HG03457 (cell line): ENCODE data around the gene SRMS.

Source experiments
- ATAC-seq: cut with Tn5 transposase; IDR thresholded peaks from one replicate; pipeline ENCODE4 v1.9.1; 2021; ENCODE audit warnings: moderate number of reproducible peaks; ENCODE audit not compliant: unreplicated experiment

Gene SRMS

GRCh38 chr20:63553933-63554290, 6.4 kb upstream of the SRMS start, which contains the start of gene FNDC11:
Gene FNDC11, plus strand, starts transcription at chr20:63554159. Its CDS starts 1,505 bp downstream, at chr20:63555664.
- ATAC-seq, result no peak

GRCh38 chr20:63553251-63553932, 5.8 kb upstream of the SRMS start:
- no peak for ATAC-seq

DNA sequence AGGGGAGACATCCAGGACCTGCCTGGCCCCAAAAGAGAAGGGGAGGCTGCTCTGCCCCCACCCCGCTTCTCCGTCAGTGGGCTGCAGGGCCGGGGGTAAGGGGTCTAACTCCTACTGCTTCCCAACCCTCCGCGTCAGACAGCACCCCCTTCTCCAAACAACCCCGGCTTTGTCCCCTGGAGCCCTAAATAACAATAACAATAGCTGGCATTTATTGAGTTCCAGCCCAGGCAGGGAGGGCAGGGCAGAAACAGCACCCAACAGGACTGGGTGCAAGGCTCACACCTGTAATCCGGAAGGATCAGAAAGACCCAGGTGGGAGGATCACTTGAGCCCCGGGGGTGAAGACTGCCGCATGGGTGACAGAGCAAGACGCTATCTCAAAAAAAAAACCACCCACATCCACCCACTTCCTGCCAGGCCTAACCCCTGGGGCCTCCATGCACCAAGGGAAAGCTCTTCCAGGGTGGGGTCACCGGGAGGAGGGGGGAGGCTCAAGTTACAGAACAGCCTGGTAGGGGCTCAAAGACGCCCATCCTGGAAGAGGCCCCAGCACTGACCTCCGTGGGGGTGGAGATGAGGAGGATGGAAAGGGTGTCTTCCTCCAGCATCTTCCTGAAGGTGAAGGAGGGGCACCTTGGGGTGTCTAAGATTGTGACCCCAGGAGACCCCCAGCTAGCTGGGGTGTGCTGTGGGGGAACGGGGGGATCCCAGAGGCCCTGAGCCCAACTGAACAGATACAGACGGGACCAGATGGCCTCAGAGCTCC, 5.1 kb upstream of the SRMS start:
- no peak for ATAC-seq

DNA sequence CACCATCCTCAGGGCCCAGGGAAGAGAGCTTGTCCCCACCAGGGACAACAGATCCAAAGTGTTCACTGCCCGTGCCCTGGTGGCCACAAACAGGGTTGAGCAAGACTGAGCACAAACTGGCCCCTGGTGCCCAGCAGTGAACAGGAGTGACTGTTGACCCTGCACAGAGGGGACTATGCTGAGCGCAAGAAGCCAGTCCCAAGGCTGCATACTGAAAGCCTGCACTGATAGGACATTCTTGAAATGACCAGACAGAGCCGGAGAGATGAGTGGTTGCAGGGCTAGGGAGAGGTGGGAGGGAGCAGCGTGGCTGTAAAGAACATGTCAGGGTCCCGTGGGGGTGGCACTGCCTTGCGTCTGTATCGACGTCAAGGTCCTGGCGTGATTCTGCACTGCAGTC, 3.5 kb upstream of the SRMS start:
- no peak for ATAC-seq

DNA sequence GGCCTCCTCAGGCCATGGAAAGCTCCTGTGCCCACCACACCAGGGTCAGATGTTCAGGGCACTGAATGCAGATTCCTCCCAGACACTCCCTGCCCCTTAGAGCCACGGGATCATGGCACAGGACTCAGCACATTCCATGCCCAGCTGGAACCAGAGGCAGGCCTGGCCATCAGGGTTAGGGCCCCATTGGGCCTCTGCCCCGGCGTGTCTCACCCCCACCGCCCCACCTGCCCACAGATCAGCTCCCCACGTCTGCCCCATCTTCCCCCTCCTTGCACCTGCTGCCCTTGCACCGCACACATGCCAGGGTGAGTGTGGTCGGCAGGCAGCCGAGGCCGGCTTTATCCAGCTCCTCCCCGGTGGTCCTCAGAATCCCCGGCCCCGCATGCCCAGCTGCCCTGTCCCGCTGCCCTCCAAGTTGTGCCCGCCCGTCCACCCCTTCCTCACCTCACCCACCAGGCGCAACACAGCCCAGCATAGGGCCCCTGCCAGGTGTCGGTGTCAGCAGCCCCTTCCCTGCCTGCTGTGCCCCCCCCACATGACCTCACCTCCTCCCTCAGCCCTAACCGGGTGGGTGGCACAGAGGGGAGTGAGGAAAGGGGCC, 2.2 kb upstream of the SRMS start:
- ATAC-seq, result no peak

GRCh38 chr20:63549019-63549418, 1.5 kb upstream of the SRMS start:
- no peak for ATAC-seq

DNA sequence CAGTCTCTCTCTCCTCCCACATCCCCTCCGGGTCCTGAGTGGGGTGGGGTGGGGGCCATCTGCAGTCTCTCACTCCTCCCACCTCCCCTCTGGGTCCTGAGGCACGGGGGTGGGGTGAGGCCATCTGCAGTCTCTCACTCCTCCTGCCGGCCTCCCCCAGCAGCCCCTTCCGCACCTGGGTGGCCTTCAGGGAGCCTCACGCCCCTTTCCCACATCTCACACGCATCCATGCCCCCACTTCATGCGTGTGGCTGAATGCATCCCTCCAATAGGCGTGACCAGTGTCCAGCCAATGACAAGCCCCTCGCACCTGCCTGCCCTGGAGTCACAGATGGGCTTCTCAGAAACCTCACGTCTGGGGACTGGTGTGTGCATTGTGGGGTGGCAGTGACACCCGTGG, 993 bp upstream of the SRMS start:
- no peak for ATAC-seq

GRCh38 chr20:63546956-63547724, 409 bp downstream of the SRMS start:
- no peak for ATAC-seq

- no peak for ATAC-seq
Measured at GRCh38 chr20:63546256-63546955, 1.1 kb downstream of the SRMS start.

- ATAC-seq, result no peak
Measured at GRCh38 chr20:63545814-63546213, 1.7 kb downstream of the SRMS start.

DNA sequence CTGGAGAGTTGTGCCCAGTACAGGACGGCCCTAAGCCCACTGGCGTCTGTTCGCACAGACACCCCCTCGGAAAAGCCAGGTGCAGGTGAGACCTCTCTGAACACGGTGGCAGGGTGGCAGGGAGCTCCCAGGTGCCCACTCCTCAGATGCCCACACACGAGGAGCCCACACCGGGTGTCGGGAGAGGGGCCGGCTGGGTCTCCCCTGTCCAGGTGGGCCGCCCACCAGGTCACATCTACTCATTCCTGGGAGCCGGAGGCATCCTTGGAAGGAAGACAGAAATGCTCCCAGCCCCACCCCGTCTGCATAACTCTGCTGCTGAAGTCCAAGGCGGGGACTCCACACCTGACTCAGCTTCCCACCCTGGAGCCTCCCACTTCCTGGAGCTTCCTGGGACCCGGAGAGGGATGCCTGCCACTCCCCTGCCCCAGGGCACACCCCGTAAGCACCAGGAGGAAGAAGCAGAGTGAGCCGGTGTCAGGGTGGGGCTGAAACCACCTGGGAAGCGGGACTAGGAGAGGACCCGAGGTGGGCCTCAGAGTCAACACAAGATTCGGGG, 2.5 kb downstream of the SRMS start:
- no peak for ATAC-seq

DNA sequence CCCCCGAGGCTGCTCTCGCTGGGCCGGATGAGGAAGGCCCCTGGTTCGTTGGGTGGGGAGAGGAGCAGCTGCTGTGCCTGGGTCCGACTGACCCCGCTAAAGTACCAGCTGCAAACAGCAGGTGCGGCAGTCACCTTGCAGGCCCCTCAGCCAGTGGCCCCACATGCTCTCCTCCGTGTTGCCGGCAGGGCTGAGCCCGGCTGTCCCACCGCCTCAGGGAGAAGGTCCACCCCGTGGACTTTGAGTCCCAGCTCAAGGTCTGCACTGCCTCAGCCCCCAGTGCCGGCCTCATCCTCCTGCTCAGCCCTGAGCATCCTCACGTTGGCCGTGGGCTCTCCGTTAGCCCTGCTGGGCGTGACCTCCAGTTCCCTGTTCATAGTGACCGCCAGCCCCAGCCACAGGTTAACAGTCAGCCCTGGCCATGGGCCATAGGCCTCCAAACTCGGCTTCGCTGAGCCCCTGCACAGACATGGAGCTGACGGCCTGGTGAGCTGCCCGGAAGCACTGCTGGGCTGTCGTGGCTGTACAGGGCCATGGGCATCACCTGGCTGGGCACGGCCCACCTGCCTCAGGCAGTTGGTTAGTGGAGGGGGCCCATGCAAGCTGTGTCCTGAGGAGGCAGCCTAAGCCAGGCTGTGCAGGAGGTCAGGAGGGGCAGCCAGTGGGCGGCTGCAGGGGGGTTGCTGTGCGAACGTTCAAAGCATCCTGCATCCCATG, 3.1 kb downstream of the SRMS start:
- ATAC-seq, result no peak

- no peak for ATAC-seq
Measured at GRCh38 chr20:63543733-63544132, 3.8 kb downstream of the SRMS start.

DNA sequence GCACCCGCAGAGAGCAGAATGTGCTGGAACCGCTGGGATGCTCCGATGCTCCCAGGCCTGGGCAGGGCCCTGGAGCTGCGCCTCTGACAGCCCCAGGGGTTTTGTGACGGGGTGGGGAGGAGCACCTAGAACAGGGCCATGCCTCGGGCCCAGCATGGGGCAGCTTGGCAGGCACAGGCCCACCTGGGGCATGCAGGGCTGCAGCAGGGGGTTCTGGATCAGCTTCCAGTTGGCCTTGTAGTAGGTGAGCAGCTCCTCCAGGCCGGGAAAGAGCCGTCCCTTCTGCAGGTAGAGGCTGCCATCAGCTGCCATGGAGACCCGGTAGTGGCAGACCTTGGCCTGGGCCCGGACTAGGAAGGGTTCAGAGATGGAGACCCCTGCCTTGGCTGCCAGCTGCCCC, 4.4 kb downstream of the SRMS start:
- no peak for ATAC-seq

- no peak for ATAC-seq
Measured at GRCh38 chr20:63542696-63543095, 4.9 kb downstream of the SRMS start.

DNA sequence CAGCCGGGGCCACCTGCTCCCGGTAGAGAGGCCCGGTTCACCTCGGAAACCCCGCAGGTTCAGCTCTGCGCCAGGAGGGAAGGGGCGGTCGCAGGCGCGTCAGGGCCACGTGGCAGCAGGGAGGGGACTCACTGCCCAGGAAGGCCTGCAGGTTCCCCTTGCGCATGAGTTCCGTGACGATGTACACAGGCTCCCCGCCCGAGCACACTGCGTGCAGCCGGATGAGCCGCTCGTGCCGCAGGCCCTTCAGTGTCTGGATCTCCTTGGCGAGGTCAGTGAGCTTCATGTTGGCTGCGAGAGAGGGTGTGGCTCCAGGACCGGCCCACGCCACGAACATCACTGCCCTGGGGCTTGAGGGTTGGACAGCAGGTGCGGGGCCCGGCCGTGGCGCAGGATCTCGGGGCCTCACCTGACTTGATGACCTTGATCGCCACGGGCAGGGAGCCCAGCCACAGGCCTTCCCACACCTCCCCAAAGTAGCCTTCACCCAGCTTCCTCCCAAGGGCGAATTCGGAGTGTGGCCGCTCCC, 5.5 kb downstream of the SRMS start:
- ATAC-seq, result no peak

- no peak for ATAC-seq
Measured at GRCh38 chr20:63541371-63541770, 6.2 kb downstream of the SRMS start.

DNA sequence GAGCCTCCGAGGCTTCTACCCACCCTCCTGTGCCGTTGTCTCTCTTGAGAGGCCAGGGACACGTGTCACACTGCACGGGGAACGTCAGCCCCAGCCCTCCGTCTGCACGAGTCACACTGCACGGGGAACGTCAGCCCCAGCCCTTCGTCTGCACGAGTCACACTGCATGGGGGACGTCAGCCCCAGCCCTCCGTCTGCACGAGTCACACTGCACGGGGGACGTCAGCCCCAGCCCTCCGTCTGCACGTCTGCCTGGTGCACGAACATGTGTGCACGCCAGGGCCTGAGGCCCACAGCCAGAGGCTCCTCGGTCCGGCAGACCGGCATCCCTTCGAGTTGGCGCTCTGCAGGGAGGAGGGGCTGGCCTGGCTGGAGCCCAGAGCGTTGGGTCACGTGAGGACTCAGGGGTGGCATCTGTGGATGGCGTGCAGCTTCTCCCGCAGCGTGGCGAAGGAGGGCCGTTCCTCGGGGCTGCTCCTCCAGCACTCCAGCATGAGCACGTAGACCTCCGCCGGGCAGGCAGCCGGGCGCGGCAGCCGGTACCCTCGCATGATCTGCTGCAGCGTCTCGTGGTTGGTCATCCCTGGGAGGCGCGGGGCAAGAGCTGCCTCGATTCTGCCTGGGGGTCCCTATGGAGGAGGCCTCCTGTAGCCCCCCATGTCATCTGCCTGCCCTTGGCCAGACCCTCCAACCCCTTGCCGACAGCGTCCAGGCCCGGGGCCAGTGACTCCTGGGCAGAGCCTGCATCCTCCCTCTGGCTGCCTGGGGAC, 6.9 kb downstream of the SRMS start:
- ATAC-seq, result no peak
